K562 (cell line): Measurements from ENCODE around the gene CLCC1. TPM values are rescaled to one million over a fixed set of nuclear protein-coding genes. Genes with fewer than 3 reads are reported as not detected.

Source experiments
- AFF1 ChIP-seq, 2 experiments: fragments of 450-650 bp; IDR thresholded peaks; 2 replicates each; pipeline ENCODE4 v1.6.1; 2018; ENCODE audit warnings: mild to moderate bottlenecking in 2 of 2, low read depth in 1 of 2; ENCODE audit not compliant: partially characterized antibody in 2 of 2
- ARID1B ChIP-seq: fragments of 450-650 bp; IDR thresholded peaks from 2 replicates; pipeline ENCODE4 v1.6.1; 2016; ENCODE audit warnings: antibody characterized with exemption, mild to moderate bottlenecking, inconsistent platforms
- BRD4 ChIP-seq: fragments of 200-600 bp; sonication (generic); IDR thresholded peaks from 2 replicates; pipeline ENCODE4 v1.6.1; 2017; ENCODE audit warnings: inconsistent platforms
- CBFA2T3 ChIP-seq: fragments of 450-650 bp; IDR thresholded peaks from 2 replicates; pipeline ENCODE4 v1.6.1; 2017
- CBX5 ChIP-seq: IDR thresholded peaks from 2 replicates; pipeline ENCODE4 v1.6.1; 2014; ENCODE audit warnings: low read depth, borderline replicate concordance
- FOXM1 ChIP-seq, 2 experiments: fragments of 450-650 bp in 1 of 2; sonication (generic) in 1 of 2; formaldehyde crosslinking in 1 of 2; IDR thresholded peaks; 2 replicates each; pipeline versions ENCODE4 v1.6.1 to v1.9.0; 2017 to 2022; ENCODE audit warnings: low read depth in 2 of 2, mild to moderate bottlenecking in 2 of 2, missing genetic modification reagents in 1 of 2, moderate library complexity in 1 of 2
- GTF2E2 ChIP-seq: fragments of 200-800 bp; sonication (Bioruptor generic); IDR thresholded peaks from 2 replicates; pipeline ENCODE4 v1.6.1; 2016; ENCODE audit warnings: missing genetic modification characterization, missing compliant biosample characterization
- HDAC1 ChIP-seq, 2 experiments: fragments of 450-650 bp; IDR thresholded peaks; 2 replicates each; pipeline ENCODE4 v1.6.1; 2016 to 2017; ENCODE audit warnings: inconsistent platforms in 1 of 2, mild to moderate bottlenecking in 1 of 2, moderate library complexity in 1 of 2
- ILF3 ChIP-seq: fragments of 450-650 bp; IDR thresholded peaks from 2 replicates; pipeline ENCODE4 v1.6.1; 2018; ENCODE audit warnings: antibody characterized with exemption, mild to moderate bottlenecking, moderate library complexity, borderline replicate concordance
- L3MBTL2 ChIP-seq: fragments of 450-650 bp; IDR thresholded peaks from 2 replicates; pipeline ENCODE4 v1.6.1; 2016; ENCODE audit warnings: mild to moderate bottlenecking, moderate library complexity
- NCOA4 ChIP-seq: fragments of 450-650 bp; IDR thresholded peaks from 2 replicates; pipeline ENCODE4 v1.6.1; 2018; ENCODE audit warnings: mild to moderate bottlenecking; ENCODE audit not compliant: partially characterized antibody
- NEUROD1 ChIP-seq: fragments of 150-350 bp; IDR thresholded peaks from 2 replicates; pipeline ENCODE4 v1.6.1; 2014; ENCODE audit warnings: borderline replicate concordance, low read length, low read depth; ENCODE audit not compliant: partially characterized antibody
- NFYB ChIP-seq: IDR thresholded peaks from 2 replicates; pipeline ENCODE4 v1.6.1; 2011; ENCODE audit warnings: mild to moderate bottlenecking, moderate library complexity; ENCODE audit not compliant: insufficient read length; ENCODE audit errors: extremely low read depth
- RBM17 ChIP-seq: fragments of 200-400 bp; formaldehyde crosslinking; IDR thresholded peaks from 2 replicates; pipeline ENCODE4 v1.6.1; 2017; ENCODE audit warnings: low read depth, mild to moderate bottlenecking, low read length, borderline replicate concordance
- RHOXF2B ChIP-seq: fragments of 250-450 bp; sonication (Bioruptor Pico); conservative IDR thresholded peaks from 2 replicates; pipeline ENCODE4 v1.5.1; 2021
- TRIM25 ChIP-seq: fragments of 450-650 bp; IDR thresholded peaks from 2 replicates; pipeline ENCODE4 v1.7.0; 2016; ENCODE audit warnings: borderline replicate concordance
- YY1 ChIP-seq, 3 experiments: IDR thresholded peaks; 2 replicates each; pipeline ENCODE4 v1.6.1; 2011; ENCODE audit warnings: low read length in 2 of 3, mild to moderate bottlenecking in 2 of 3, moderate library complexity in 2 of 3, borderline replicate concordance in 1 of 3, control low read depth in 1 of 3, low read depth in 1 of 3; ENCODE audit not compliant: insufficient read depth in 3 of 3, insufficient replicate concordance in 2 of 3, control insufficient read depth in 1 of 3, insufficient read length in 1 of 3; ENCODE audit errors: extremely low read depth in 1 of 3
- ZNF12 ChIP-seq: sonication (generic); formaldehyde crosslinking; IDR thresholded peaks from 2 replicates; pipeline ENCODE4 v1.4.0; 2020; ENCODE audit warnings: mild to moderate bottlenecking, missing genetic modification reagents
- ZNF239 ChIP-seq: fragments of 250-450 bp; sonication (Bioruptor Pico); IDR thresholded peaks from 2 replicates; pipeline ENCODE4 v1.4.0; 2020; ENCODE audit warnings: mild to moderate bottlenecking
- ZNF280B ChIP-seq: fragments of 250-450 bp; sonication (Bioruptor Pico); IDR thresholded peaks from 2 replicates; pipeline ENCODE4 v1.5.1; 2021; ENCODE audit warnings: mild to moderate bottlenecking
- ZNF3 ChIP-seq: fragments of 250-450 bp; sonication (Bioruptor Pico); IDR thresholded peaks from 2 replicates; pipeline ENCODE4 v1.5.0; 2021; ENCODE audit warnings: mild to moderate bottlenecking, moderate library complexity
- polyA plus RNA-seq, 8 experiments: library from polyadenylated mRNA; depleted of rRNA in 4 of 8; stranded (reverse) in 5 of 8; unstranded in 3 of 8; fragments of >200 nt; fragmentation: Nextera tagmentation in 2 of 8; fragmentation: Illumina TruSeq in 1 of 8; extraction: Ambion mirVana in 2 of 8; extraction: Trizol in 1 of 8; gene quantifications; 2 replicates each; pipeline versions ENCODE4 v1.2.1 to v1.2.3, GENCODE V29; 2011 to 2014; ENCODE audit warnings: inconsistent platforms in 1 of 8, missing spikeins in 1 of 8
- total RNA-seq, 7 experiments: library from RNA; depleted of rRNA in 6 of 7; stranded (reverse); fragments of >200 nt in 6 of 7; fragmentation: Illumina TruSeq in 2 of 7; extraction: Trizol in 2 of 7; gene quantifications; 2 replicates each; pipeline versions ENCODE4 v1.2.1 to v1.2.3, GENCODE V29; 2011 to 2021; ENCODE audit warnings: low replicate concordance in 1 of 7

The CLCC1 gene
- total and polyA plus RNA-seq, 9 of the 15 experiments (the other 6 are each of a cell fraction or from before 2014, with no cell fraction given) = 28.8 to 63.4 (median 40.4) TPM

GRCh38 chr1:108963052-108963686 is at the start of gene CLCC1 (continued):
- TF ChIP-seq YY1 (IDR thresholded peaks at IDR 0.05; ENCODE audit: borderline replicate concordance in 1 of 3, control insufficient read depth in 1 of 3, extremely low read depth in 1 of 3, insufficient read depth in 3 of 3, insufficient read length in 1 of 3, insufficient replicate concordance in 2 of 3, low read depth in 1 of 3, low read length in 2 of 3) (peak in 1 of 3 experiments; percentile 48), L3MBTL2 (peak; percentile 97), ZNF12 (CRISPR knock-in tag) (peak; percentile 75), ILF3 (no peak), RBM17 (no peak), CBFA2T3 (no peak), TRIM25 (no peak), NCOA4 (no peak), HDAC1 (IDR thresholded peaks at IDR 0.05) (peak in 1 of 2 experiments; percentile 96; a peak in 2 of 4 replicates), ZNF239 (CRISPR knock-in tag) (no peak), CBX5 (0 out of 2 replicates have a peak, but pooled peaks have one; percentile 57), NFYB (peak; percentile 15), RHOXF2B (CRISPR knock-in tag) (no peak), AFF1 (IDR thresholded peaks at IDR 0.05; ENCODE audit: low read depth in 1 of 2, partially characterized antibody in 2 of 2) (no peak), ZNF280B (no peak), NEUROD1 (peak; percentile 77), GTF2E2 (peak; percentile 94), BRD4 (peak; percentile 88), ARID1B (no peak), ZNF3 (no peak), FOXM1 (IDR thresholded peaks at IDR 0.05; ENCODE audit: low read depth) (no peak), FOXM1 (CRISPR knock-in tag; IDR thresholded peaks at IDR 0.05; ENCODE audit: low read depth) (peak; percentile 76)
